Bronchial epithelial cell (primary cell): ENCODE results near the gene ZNF624. TPM values are rescaled to one million over a fixed set of nuclear protein-coding genes. Genes with fewer than 3 reads are reported as not detected.
"Not testable (repeated sequence)": the region's sequence is repeated elsewhere in the genome, so short reads cannot be mapped to it uniquely, and the experiment has no call there.

ENCODE experiments used
- DNase-seq: peaks from one replicate; pipeline ENCODE4 v3.0.0-alpha.2; 2010; ENCODE audit warnings: low read depth
- FAIRE-seq: peaks from 2 replicates; lab custom pipeline; 2011; peaks lifted over from hg19 to GRCh38; lab: Jason Lieb, UNC
- H3K27me3 ChIP-seq: 2 replicates; pipeline ENCODE4 v1.5.1; 2011; ENCODE audit warnings: low read length; ENCODE audit not compliant: control insufficient read depth, insufficient read depth
- H3K36me3 ChIP-seq: 2 replicates; pipeline ENCODE4 v1.5.1; 2011; ENCODE audit warnings: low read length; ENCODE audit not compliant: control insufficient read depth, insufficient read depth
- H3K4me3 ChIP-seq: 2 replicates; pipeline ENCODE4 v1.5.1; 2011; ENCODE audit warnings: mild to moderate bottlenecking, low read depth, low read length, control low read depth
- CTCF ChIP-seq: IDR thresholded peaks from 2 replicates; pipeline ENCODE4 v1.5.1; 2011; ENCODE audit warnings: mild to moderate bottlenecking, moderate library complexity, low read length, control low read depth, inconsistent platforms; ENCODE audit not compliant: insufficient read depth, severe bottlenecking
- total RNA-seq: library from RNA; depleted of rRNA; stranded (reverse); fragments of >200 nt; gene quantifications from 2 replicates; pipeline ENCODE4 v1.2.1, GENCODE V29; 2014

Gene ZNF624
- 5.0 and 5.8 TPM in 2 replicates for total RNA-seq

DNA sequence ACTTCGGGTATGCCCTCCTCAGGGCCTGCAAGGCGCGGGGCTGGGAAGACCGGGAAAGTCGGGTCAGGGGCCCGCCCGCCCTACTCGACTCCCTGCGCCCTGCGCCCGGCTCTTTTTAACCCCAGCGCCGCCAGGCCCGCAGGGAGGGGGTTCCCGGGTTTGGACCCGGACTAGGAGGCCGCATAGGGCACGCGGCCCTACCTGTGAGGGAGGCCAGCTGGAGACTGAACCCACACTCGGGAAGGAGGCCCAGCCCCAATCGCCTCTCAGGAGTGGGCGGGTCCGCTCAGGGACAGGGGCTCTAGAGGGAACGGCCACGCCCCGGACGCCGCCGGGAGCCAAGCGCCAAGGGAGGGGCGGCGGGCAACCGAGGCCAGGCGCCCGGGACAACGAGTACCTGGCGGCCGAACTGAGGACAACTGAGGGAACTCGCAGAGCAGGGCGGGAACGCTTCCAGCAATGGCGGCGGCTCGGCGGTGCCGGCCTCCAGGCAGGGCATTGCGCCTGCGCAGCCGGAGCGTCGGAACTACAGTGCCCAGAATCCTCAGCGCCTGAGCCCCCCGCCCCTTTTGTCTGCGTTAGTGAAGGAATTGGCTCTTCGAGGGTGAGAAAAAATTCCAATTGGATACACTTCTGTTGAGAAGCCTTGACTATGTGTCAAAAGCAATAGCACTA is at the start of gene ZNF624:
ZNF624 (minus strand) TSS at position 484 of the 675 bp plus-strand sequence.
- DNase-seq, result peak; percentile 86
- FAIRE-seq, result peak; percentile 79

GRCh38 chr17:16697603-16698002 is 44.0 kb upstream of the ZNF624 start:
- not testable (repeated sequence) for H3K27me3 ChIP-seq, DNase-seq, H3K36me3 ChIP-seq, FAIRE-seq, H3K4me3 ChIP-seq

More for the DNA sequence above, at the start of gene ZNF624:
- TF ChIP-seq CTCF, result no peak
- H3K27me3 ChIP-seq, result no peaks in the 10 kb centered on the region
- peak within 1 kb of the TSS; percentile 64 for H3K4me3 ChIP-seq
- no peaks in the 10 kb centered on the region for H3K36me3 ChIP-seq

DNA sequence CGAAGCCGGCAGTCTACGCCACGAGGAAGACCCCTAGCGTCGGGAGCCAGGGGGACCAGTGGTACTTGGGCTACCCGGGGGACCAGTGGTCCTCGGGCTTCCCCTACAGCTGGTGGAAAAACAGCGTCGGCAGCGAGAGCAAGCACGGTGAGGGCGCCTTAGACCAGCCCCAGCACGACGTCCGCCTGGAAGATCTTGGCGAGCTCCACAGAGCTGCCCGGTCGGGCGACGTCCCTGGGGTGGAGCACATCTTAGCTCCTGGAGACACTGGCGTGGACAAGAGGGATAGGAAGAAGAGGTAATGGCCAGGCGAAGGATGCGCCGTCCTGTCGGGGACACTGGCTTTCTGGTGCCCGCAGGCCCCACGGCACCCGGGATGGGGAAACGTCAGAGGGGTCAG is 36.8 kb upstream of the ZNF624 start:
- FAIRE-seq, H3K27me3 ChIP-seq, DNase-seq, H3K4me3 ChIP-seq, H3K36me3 ChIP-seq: not testable (repeated sequence)

- not testable (repeated sequence) for H3K4me3 ChIP-seq, H3K27me3 ChIP-seq, H3K36me3 ChIP-seq, DNase-seq, FAIRE-seq
Observed at GRCh38 chr17:16689731-16690281, 36.2 kb upstream of the ZNF624 start, which contains the start of gene CCDC144A. CCDC144A (plus strand) TSS chr17:16690241; CDS start chr17:16690401, 160 bp downstream.

DNA sequence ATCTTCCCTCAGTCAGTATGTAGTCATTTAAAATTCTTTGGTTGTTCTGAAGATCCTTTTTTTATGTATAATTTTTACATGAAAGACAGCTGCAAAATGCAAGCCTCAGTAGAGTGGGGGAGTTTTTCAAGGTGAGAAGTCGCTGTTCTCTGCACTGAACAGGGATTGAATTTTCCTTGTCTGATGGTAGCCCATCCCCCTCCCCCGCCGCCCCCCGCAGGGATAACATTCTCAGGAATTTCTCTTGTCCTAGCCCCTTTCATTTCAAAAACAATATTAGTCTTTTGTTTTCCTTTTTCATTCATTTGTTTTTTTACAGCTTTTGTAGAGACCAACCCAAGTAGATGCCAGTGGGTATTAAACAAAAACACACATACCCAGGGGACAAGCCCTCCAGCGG is 33.5 kb upstream of the ZNF624 start:
- not testable (repeated sequence) for FAIRE-seq, H3K4me3 ChIP-seq, H3K36me3 ChIP-seq, DNase-seq, H3K27me3 ChIP-seq

- H3K27me3 ChIP-seq, H3K4me3 ChIP-seq, H3K36me3 ChIP-seq, DNase-seq, FAIRE-seq: not testable (repeated sequence)
Observed at GRCh38 chr17:16686019-16686418, 32.4 kb upstream of the ZNF624 start.

- not testable (repeated sequence) for DNase-seq, H3K27me3 ChIP-seq, FAIRE-seq, H3K36me3 ChIP-seq, H3K4me3 ChIP-seq
Observed at GRCh38 chr17:16683290-16684138, 29.9 kb upstream of the ZNF624 start.

- DNase-seq, result no peak
Observed at GRCh38 chr17:16676676-16677268, 23.1 kb upstream of the ZNF624 start.

DNA sequence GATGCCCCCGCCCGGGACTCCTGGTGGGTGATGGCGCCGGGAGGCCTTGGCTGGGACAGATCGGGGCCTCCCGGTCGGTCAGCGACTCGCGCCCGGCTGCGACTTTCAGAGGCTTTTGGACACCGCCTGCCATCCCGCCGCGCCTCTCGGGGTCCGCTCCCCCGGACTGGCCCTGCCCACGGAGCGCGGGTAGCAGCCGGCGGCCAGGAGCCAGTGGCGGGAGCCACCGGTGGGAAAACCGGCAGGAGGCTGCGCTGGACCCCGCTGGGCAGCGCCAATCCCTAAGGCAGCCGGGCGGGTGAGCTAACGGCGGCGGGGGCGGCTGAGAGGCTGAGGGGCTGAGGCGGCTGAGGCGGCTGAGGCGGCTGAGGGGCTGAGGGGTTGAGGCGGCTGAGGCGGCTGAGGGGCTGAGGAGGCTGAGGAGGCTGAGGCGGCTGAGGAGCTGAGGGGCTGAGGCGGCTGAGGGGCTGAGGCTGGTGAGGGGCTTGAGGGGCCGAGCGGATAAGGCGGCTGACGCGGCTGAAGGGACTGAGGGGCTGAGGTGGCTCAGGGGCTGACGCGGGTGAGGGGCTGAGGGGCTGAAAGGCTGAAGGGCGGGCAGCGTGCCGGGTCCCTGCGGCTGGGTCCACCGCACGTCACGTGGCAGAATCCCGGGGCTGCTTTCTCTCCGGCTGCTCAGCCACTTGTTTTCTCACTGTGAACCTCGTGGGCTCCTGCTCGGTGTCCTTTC is 13.4 kb upstream of the ZNF624 start:
- peak overlapping the region; percentile 28 for H3K4me3 ChIP-seq
- not testable (repeated sequence) for H3K27me3 ChIP-seq, H3K36me3 ChIP-seq, FAIRE-seq, DNase-seq

More at GRCh38 chr17:16676676-16677268, 23.1 kb upstream of the ZNF624 start:
- Histone ChIP-seq H3K36me3 (no peaks in the 10 kb centered on the region), H3K27me3 (no peaks in the 10 kb centered on the region), H3K4me3 (no peak overlapping the region)
- no peak for FAIRE-seq
- no peak for TF ChIP-seq CTCF

DNA sequence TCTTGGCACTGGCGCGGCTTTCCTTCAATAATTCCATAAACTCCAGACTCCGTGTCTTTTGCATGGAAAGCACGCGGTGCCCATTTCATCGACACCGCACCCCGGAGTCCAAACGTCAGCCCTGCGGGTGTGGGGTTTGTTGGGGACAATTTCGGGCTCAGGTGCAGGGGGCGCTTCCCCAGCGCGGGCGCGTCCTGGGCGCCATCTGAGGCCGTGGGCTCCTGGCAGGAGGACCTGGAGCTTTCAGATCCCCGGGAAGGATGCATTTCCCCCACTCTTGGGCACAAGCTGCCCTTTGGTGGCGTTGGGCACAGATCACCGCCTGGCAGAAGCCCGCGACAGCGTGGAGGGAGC is 12.9 kb upstream of the ZNF624 start:
- H3K4me3 ChIP-seq, result peak overlapping the region; percentile 28
- not testable (repeated sequence) for FAIRE-seq, H3K36me3 ChIP-seq, H3K27me3 ChIP-seq, DNase-seq
